CD14-positive monocyte (primary cell): ENCODE measurements around the gene MCF2L. TPM values are rescaled to one million over a fixed set of nuclear protein-coding genes. Genes with fewer than 3 reads are reported as not detected.
"Not testable (repeated sequence)": the region's sequence is repeated elsewhere in the genome, so short reads cannot be mapped to it uniquely, and the experiment has no call there.

Experiments used
- DNase-seq, 3 donors: peaks; one replicate each; pipeline ENCODE4 v3.0.0-alpha.2; 2011 to 2022
- H2AFZ ChIP-seq: 2 replicates; pipeline ENCODE4 v1.6.0; 2012; ENCODE audit warnings: mild to moderate bottlenecking, low read depth, low read length, inconsistent platforms; ENCODE audit not compliant: insufficient read depth, poor library complexity, severe bottlenecking
- H3K27ac ChIP-seq, 2 donors: 1 replicate in 1 of 2; 2 replicates in 1 of 2; pipeline ENCODE4 v1.5.1; 2012 to 2013; ENCODE audit warnings: low read length in 2 of 2, control low read depth in 1 of 2, inconsistent platforms in 1 of 2, low read depth in 1 of 2, mild to moderate bottlenecking in 1 of 2
- H3K27me3 ChIP-seq, 2 donors: one replicate each; pipeline versions ENCODE4 v1.6.0 to v1.6.1; 2011 to 2013; ENCODE audit warnings: low read length in 2 of 2; ENCODE audit not compliant: control insufficient read depth in 2 of 2, insufficient read depth in 2 of 2
- H3K36me3 ChIP-seq, 2 donors: replicated peaks in 1 of 2; 1 replicate in 1 of 2; 2 replicates in 1 of 2; pipeline versions ENCODE4 v1.5.1 to v1.6.1; 2012 to 2013; ENCODE audit warnings: low read length in 2 of 2, control low read depth in 1 of 2, inconsistent platforms in 1 of 2, mild to moderate bottlenecking in 1 of 2; ENCODE audit not compliant: insufficient read depth in 2 of 2, control insufficient read depth in 1 of 2
- H3K4me1 ChIP-seq, 2 donors: 1 replicate in 1 of 2; 2 replicates in 1 of 2; pipeline versions ENCODE4 v1.5.1 to v1.6.1; 2012 to 2013; ENCODE audit warnings: low read length in 2 of 2, control low read depth in 1 of 2, inconsistent platforms in 1 of 2, mild to moderate bottlenecking in 1 of 2, moderate library complexity in 1 of 2; ENCODE audit not compliant: insufficient read depth in 2 of 2, control insufficient read depth in 1 of 2
- H3K4me2 ChIP-seq: replicated peaks from 2 replicates; pipeline ENCODE3; 2012; ENCODE audit warnings: low read length, moderate library complexity, mild to moderate bottlenecking; ENCODE audit not compliant: poor library complexity, severe bottlenecking; ENCODE audit errors: extremely low read depth
- H3K4me3 ChIP-seq, 3 experiments: fragments of 200-600 bp in 1 of 3; sonication (generic) in 1 of 3; replicated peaks in 1 of 3; 1 replicate in 2 of 3; 2 replicates in 1 of 3; pipeline ENCODE4 v1.5.1; 2011 to 2013; ENCODE audit warnings: low read length in 3 of 3, mild to moderate bottlenecking in 3 of 3, control low read depth in 2 of 3, low read depth in 2 of 3, inconsistent platforms in 1 of 3, moderate library complexity in 1 of 3
- H3K79me2 ChIP-seq: 2 replicates; pipeline ENCODE4 v1.6.0; 2012; ENCODE audit warnings: mild to moderate bottlenecking, control low read depth, inconsistent platforms, low read length, moderate library complexity; ENCODE audit not compliant: insufficient read depth
- H3K9ac ChIP-seq: 2 replicates; pipeline ENCODE4 v1.6.0; 2017; ENCODE audit warnings: low read length, mild to moderate bottlenecking; ENCODE audit not compliant: insufficient read depth, poor library complexity, severe bottlenecking
- H3K9me3 ChIP-seq, 2 donors: replicated peaks in 1 of 2; 1 replicate in 1 of 2; 2 replicates in 1 of 2; pipeline versions ENCODE4 v1.5.1 to v1.6.1; 2012 to 2013; ENCODE audit warnings: low read length in 2 of 2, control low read depth in 1 of 2; ENCODE audit not compliant: control insufficient read depth in 1 of 2, insufficient read depth in 1 of 2
- H4K20me1 ChIP-seq: 2 replicates; pipeline ENCODE4 v1.6.0; 2012; ENCODE audit warnings: mild to moderate bottlenecking, low read length, control low read depth, moderate library complexity; ENCODE audit not compliant: insufficient read depth
- H3K27ac Mint-ChIP-seq, 7 donors: one replicate each; pipeline ENCODE4 v1.8.0; 2020; ENCODE audit warnings: mild to moderate bottlenecking in 7 of 7, mixed read lengths in 7 of 7, moderate library complexity in 6 of 7, inconsistent platforms in 2 of 7
- H3K27me3 Mint-ChIP-seq, 3 donors: one replicate each; pipeline ENCODE4 v1.8.0; 2021 to 2022; ENCODE audit warnings: low read depth in 3 of 3, mild to moderate bottlenecking in 3 of 3, mixed read lengths in 3 of 3, moderate library complexity in 3 of 3, inconsistent platforms in 1 of 3
- H3K36me3 Mint-ChIP-seq, 2 donors: one replicate each; pipeline ENCODE4 v1.8.0; 2020; ENCODE audit warnings: mixed read lengths in 2 of 2, inconsistent platforms in 1 of 2, mild to moderate bottlenecking in 1 of 2
- H3K4me1 Mint-ChIP-seq: one replicate; pipeline ENCODE4 v1.8.0; 2020; ENCODE audit warnings: mild to moderate bottlenecking, mixed read lengths
- H3K4me3 Mint-ChIP-seq, 2 donors: one replicate each; pipeline ENCODE4 v1.8.0; 2020; ENCODE audit warnings: mild to moderate bottlenecking in 2 of 2, mixed read lengths in 2 of 2, moderate library complexity in 1 of 2
- H3K9me3 Mint-ChIP-seq, 7 donors: one replicate each; pipeline ENCODE4 v1.8.0; 2020 to 2022; ENCODE audit warnings: mixed read lengths in 7 of 7, mild to moderate bottlenecking in 6 of 7, moderate library complexity in 6 of 7, inconsistent platforms in 2 of 7
- WGBS: methylation state at CpG from one replicate; pipeline ENCODE4 v1.1.5; 2013; ENCODE audit warnings: missing lambda C conversion rate; ENCODE audit not compliant: insufficient coverage; 5-methylcytosine and 5-hydroxymethylcytosine counted together
- intact Hi-C, 2 donors: fragments of 100-400 bp; cut with micrococcal nuclease; formaldehyde crosslinking; loops; one replicate each; pipeline versions ENCODE4 v1.15.0 to v1.15.1; 2023
- polyA plus RNA-seq, 3 donors: library from polyadenylated mRNA; depleted of rRNA in 1 of 3; unstranded in 2 of 3; stranded (reverse) in 1 of 3; fragments of 300-500 nt in 2 of 3; fragments of >200 nt in 1 of 3; fragmentation: Illumina TruSeq in 2 of 3; gene quantifications; 1 replicate in 2 of 3; 2 replicates in 1 of 3; pipeline ENCODE4 v1.2.3, GENCODE V29; 2012 to 2021
- TF ChIP-seq, protein P1 (sequence below): fragments of 200-600 bp; IDR thresholded peaks from one replicate; pipeline ENCODE4 v1.8.0; 2022; ENCODE audit warnings: antibody characterized with exemption, mild to moderate bottlenecking

Gene MCF2L
- polyA plus RNA-seq, 3 donors = not detected

DNA sequence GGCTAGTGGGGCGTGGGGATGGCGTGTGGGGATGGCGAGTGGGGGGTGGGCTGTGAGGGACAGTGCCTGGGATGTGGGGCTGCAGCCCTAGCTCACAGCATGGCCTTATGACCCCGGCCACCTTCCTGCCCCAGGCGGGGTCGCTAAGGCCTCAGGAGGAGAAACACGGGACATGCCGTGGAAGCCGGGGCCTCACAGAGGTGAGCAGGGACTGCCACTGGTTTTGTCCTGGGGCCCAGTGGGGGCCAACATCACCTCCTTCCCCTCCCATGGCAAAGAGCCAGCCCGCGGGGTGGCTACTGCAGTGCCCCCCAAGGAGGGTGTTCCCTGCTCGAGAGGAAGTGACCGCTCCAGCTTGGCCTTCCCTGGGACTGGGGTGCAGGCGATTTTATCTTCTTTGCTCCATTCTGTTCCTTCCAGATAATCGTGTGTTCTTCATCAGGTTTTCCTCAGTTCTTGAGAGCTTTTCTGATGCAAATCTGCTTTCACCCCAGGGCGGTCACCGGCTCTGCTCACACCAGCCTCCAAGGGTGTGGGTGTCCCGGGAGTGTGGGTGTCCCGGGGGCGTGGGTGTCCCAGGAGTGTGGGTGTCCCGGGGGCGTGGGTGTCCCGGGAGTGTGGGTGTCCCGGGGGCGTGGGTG is 137.8 kb downstream of the MCF2L start:
- intact Hi-C loops = no loop called here
- Histone ChIP-seq H3K27me3 (peaks cover 9 to 18% of the 10 kb centered on the region in 2 donors), H3K9me3 (peaks cover 13 to 17% of the 10 kb centered on the region in 2 donors), H3K4me1 (no peaks in the 10 kb centered on the region), H3K4me3 (no peak overlapping the region), H3K79me2 (no peaks in the 10 kb centered on the region), H4K20me1 (no peaks in the 10 kb centered on the region), H3K4me2 (no peak overlapping the region), H3K27ac (no peak overlapping the region), H3K36me3 (no peaks in the 10 kb centered on the region), H3K9ac (no peak overlapping the region), H2AFZ (no peak overlapping the region)
- H3K27me3 Mint-ChIP-seq = peaks cover 11 to 28% (median 18%) of the 10 kb centered on the region in 3 donors
- peaks cover 0 to 15% (median 12%) of the 10 kb centered on the region in 7 donors for H3K9me3 Mint-ChIP-seq
- H3K4me1 Mint-ChIP-seq = no peaks in the 10 kb centered on the region
- H3K36me3 Mint-ChIP-seq = no peaks in the 10 kb centered on the region
- H3K4me3 Mint-ChIP-seq = no peak overlapping the region
- H3K27ac Mint-ChIP-seq = no peak overlapping the region
- no peak for DNase-seq
- WGBS = 61% methylated on average over 11 of the region's 25 CpGs
- TF ChIP-seq, protein P1, sequence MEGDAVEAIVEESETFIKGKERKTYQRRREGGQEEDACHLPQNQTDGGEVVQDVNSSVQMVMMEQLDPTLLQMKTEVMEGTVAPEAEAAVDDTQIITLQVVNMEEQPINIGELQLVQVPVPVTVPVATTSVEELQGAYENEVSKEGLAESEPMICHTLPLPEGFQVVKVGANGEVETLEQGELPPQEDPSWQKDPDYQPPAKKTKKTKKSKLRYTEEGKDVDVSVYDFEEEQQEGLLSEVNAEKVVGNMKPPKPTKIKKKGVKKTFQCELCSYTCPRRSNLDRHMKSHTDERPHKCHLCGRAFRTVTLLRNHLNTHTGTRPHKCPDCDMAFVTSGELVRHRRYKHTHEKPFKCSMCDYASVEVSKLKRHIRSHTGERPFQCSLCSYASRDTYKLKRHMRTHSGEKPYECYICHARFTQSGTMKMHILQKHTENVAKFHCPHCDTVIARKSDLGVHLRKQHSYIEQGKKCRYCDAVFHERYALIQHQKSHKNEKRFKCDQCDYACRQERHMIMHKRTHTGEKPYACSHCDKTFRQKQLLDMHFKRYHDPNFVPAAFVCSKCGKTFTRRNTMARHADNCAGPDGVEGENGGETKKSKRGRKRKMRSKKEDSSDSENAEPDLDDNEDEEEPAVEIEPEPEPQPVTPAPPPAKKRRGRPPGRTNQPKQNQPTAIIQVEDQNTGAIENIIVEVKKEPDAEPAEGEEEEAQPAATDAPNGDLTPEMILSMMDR = no peak

DNA sequence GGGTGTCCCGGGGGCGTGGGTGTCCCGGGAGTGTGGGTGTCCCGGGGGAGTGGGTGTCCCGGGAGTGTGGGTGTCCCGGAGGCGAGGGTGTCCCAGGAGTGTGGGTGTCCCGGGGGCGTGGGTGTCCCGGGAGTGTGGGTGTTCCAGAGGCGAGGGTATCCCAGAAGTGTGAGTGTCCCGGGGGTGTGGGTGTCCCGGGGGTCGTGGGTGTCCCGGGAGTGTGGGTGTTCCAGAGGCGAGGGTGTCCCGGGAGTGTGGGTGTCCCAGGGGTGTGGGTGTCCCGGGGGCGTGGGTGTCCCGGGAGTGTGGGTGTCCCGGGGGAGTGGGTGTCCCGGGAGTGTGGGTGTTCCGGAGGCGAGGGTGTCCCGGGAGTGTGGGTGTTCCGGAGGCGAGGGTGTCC is 139.5 kb downstream of the MCF2L start:
- H3K4me2 ChIP-seq, H3K27ac ChIP-seq, H4K20me1 ChIP-seq, H3K4me1 ChIP-seq, H3K4me3 ChIP-seq, H3K79me2 ChIP-seq, H3K4me3 Mint-ChIP-seq, H3K4me1 Mint-ChIP-seq, intact Hi-C loops, DNase-seq, H2AFZ ChIP-seq, H3K9ac ChIP-seq, H3K36me3 Mint-ChIP-seq, H3K27ac Mint-ChIP-seq, H3K36me3 ChIP-seq: not testable (repeated sequence)
- Mint-ChIP-seq H3K9me3 (peaks cover 0 to 15% (median 12%) of the 10 kb centered on the region in 7 donors), H3K27me3 (peaks cover 9 to 28% (median 18%) of the 10 kb centered on the region in 3 donors)
- WGBS = 98% methylated on average over 10 of the region's 27 CpGs
- peaks cover 13 to 17% of the 10 kb centered on the region in 2 donors for H3K9me3 ChIP-seq
- H3K27me3 ChIP-seq = peaks cover 10 to 23% of the 10 kb centered on the region in 2 donors
